Measurements from ENCODE around the gene EPB41L3. TPM values are rescaled to one million over a fixed set of nuclear protein-coding genes. Genes with fewer than 3 reads are reported as not detected.

Gene EPB41L3
- polyA plus RNA-seq, 1 donor (not counting 4 experiments of a cell fraction or from before 2014, with no cell fraction given), result 0.39 TPM

DNA sequence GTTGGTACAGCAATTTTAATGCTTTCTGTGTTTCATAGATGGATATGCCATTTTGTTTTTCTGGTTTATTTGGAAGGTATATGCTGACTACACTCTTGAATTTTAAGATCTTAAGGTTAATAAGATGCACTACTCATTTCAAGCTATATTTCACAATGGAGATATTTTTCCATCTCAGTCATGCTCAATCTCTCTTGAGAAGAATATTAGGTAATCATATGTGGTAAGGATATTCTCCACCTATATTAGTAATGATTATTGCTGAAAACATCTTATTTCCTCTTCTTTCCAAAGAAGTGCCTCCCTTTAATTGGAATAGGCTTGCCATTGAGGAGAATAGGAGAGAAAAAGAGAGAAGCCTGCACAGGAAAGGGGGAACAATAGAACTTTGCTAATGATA, 40.1 kb downstream of the EPB41L3 start:
- DNase-seq (ENCODE audit: low read depth, low spot score) (no peak), FAIRE-seq (no peak)
- no peaks in the 10 kb centered on the region for H3K4me1 ChIP-seq (ENCODE audit: control insufficient read depth, extremely low read depth, insufficient read depth, low read length)
- no peaks in the 10 kb centered on the region for H3K36me3 ChIP-seq (ENCODE audit: control insufficient read depth in 2 of 2, extremely low read depth in 1 of 2, insufficient read depth in 2 of 2, low read length in 2 of 2)
- H3K9me1 ChIP-seq (ENCODE audit: control insufficient read depth, extremely low read depth, insufficient read depth, low read length), result no peaks in the 10 kb centered on the region
- no peak overlapping the region for H2AFZ ChIP-seq (ENCODE audit: control insufficient read depth, low read length)
- TF ChIP-seq EZH2 (IDR thresholded peaks at IDR 0.05; ENCODE audit: low read length), result no peak
- TF ChIP-seq, protein P1, sequence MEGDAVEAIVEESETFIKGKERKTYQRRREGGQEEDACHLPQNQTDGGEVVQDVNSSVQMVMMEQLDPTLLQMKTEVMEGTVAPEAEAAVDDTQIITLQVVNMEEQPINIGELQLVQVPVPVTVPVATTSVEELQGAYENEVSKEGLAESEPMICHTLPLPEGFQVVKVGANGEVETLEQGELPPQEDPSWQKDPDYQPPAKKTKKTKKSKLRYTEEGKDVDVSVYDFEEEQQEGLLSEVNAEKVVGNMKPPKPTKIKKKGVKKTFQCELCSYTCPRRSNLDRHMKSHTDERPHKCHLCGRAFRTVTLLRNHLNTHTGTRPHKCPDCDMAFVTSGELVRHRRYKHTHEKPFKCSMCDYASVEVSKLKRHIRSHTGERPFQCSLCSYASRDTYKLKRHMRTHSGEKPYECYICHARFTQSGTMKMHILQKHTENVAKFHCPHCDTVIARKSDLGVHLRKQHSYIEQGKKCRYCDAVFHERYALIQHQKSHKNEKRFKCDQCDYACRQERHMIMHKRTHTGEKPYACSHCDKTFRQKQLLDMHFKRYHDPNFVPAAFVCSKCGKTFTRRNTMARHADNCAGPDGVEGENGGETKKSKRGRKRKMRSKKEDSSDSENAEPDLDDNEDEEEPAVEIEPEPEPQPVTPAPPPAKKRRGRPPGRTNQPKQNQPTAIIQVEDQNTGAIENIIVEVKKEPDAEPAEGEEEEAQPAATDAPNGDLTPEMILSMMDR (optimal IDR thresholded peaks at IDR 0.05 in 1 of 3, IDR thresholded peaks at IDR 0.05 in 1 of 3, conservative IDR thresholded peaks at IDR 0.05 in 1 of 3; ENCODE audit: extremely low read depth in 1 of 3, insufficient read depth in 2 of 3, low read length in 3 of 3), result no peak
- no peak overlapping the region for H3K4me2 ChIP-seq (ENCODE audit: control insufficient read depth, extremely low read depth, insufficient read depth, low read depth, low read length)
- no peaks in the 10 kb centered on the region for H4K20me1 ChIP-seq (ENCODE audit: control insufficient read depth, extremely low read depth, insufficient read depth, low read length)
- H3K27me3 ChIP-seq (ENCODE audit: control insufficient read depth, extremely low read depth, insufficient read depth, low read length), result no peaks in the 10 kb centered on the region
- H3K4me3 ChIP-seq (ENCODE audit: control insufficient read depth in 2 of 3, extremely low read depth in 1 of 3, insufficient read depth in 2 of 3, low read depth in 1 of 3, low read length in 3 of 3), result no peak overlapping the region
- H3K79me2 ChIP-seq (ENCODE audit: control insufficient read depth, insufficient read depth, low read length), result no peaks in the 10 kb centered on the region
- dilution Hi-C loops (cut with MboI; ENCODE audit: extremely low pct_ligation_motif_present, low sequenced_read_pairs), result no loop called here
- H3K9ac ChIP-seq (ENCODE audit: control insufficient read depth, extremely low read depth, insufficient read depth, low read length), result no peak overlapping the region
- no peaks in the 10 kb centered on the region for H3K9me3 ChIP-seq (ENCODE audit: control insufficient read depth, low read depth, low read length)
- no peak overlapping the region for H3K27ac ChIP-seq (ENCODE audit: control insufficient read depth, insufficient read depth, low read length)

DNA sequence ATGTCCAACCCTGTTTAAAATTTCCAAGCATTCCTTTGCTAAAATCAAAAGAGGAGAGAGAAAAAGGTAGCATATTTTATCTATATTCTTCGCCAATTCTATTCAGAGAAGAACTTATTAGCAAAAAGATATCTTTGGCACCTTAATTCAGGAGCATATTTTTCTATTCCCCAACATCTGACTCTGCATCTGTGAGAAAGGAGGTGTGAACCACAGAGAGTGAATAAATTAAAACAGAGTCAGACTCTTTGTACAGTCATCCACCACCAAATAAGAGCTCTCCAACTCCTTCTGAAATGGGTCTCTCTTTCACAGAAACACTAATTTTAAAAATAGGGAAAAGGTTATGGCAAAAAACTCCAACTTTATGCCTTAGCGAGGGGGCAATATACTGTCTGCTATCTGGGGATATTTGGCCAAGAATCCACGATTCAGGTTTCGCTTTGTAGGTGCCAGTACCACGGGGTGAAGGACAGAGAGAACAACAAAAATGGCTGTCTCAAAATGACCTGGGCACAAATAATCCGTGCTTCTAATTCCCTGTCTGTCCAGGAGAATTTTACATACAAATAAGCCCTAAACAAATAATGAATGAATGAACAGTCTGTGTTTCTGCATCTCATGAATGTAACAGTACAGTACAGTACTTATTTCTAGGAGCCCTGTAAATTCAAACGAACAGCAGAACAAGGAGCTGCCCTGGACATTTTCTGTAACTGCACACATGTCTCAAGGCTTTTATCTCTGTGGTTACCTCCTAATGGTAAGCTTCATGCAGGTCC, 43.4 kb downstream of the EPB41L3 start:
- dilution Hi-C loops (cut with MboI; ENCODE audit: extremely low pct_ligation_motif_present, low sequenced_read_pairs), result no loop called here
- Histone ChIP-seq H3K27me3 (ENCODE audit: control insufficient read depth, extremely low read depth, insufficient read depth, low read length) (no peaks in the 10 kb centered on the region), H3K9ac (ENCODE audit: control insufficient read depth, extremely low read depth, insufficient read depth, low read length) (no peak overlapping the region), H3K9me1 (ENCODE audit: control insufficient read depth, extremely low read depth, insufficient read depth, low read length) (no peaks in the 10 kb centered on the region), H3K4me2 (ENCODE audit: control insufficient read depth, extremely low read depth, insufficient read depth, low read depth, low read length) (no peak overlapping the region), H4K20me1 (ENCODE audit: control insufficient read depth, extremely low read depth, insufficient read depth, low read length) (no peaks in the 10 kb centered on the region), H3K36me3 (ENCODE audit: control insufficient read depth in 2 of 2, extremely low read depth in 1 of 2, insufficient read depth in 2 of 2, low read length in 2 of 2) (no peaks in the 10 kb centered on the region), H3K79me2 (ENCODE audit: control insufficient read depth, insufficient read depth, low read length) (no peaks in the 10 kb centered on the region), H2AFZ (ENCODE audit: control insufficient read depth, low read length) (no peak overlapping the region), H3K27ac (ENCODE audit: control insufficient read depth, insufficient read depth, low read length) (no peak overlapping the region), H3K4me1 (ENCODE audit: control insufficient read depth, extremely low read depth, insufficient read depth, low read length) (no peaks in the 10 kb centered on the region), H3K4me3 (ENCODE audit: control insufficient read depth in 2 of 3, extremely low read depth in 1 of 3, insufficient read depth in 2 of 3, low read depth in 1 of 3, low read length in 3 of 3) (no peak overlapping the region), H3K9me3 (ENCODE audit: control insufficient read depth, low read depth, low read length) (no peaks in the 10 kb centered on the region)
- DNase-seq (ENCODE audit: low read depth, low spot score) (no peak), FAIRE-seq (no peak)
- TF ChIP-seq, protein P1 (optimal IDR thresholded peaks at IDR 0.05 in 1 of 3, IDR thresholded peaks at IDR 0.05 in 1 of 3, conservative IDR thresholded peaks at IDR 0.05 in 1 of 3; ENCODE audit: extremely low read depth in 1 of 3, insufficient read depth in 2 of 3, low read length in 3 of 3), result no peak
- no peak for TF ChIP-seq EZH2 (IDR thresholded peaks at IDR 0.05; ENCODE audit: low read length)

Data from keratinocyte (primary cell).